ENCODE data around the gene CD48. TPM values are rescaled to one million over a fixed set of nuclear protein-coding genes. Genes with fewer than 3 reads are reported as not detected.

The CD48 gene
- polyA plus RNA-seq, 1 of the 3 experiments (the other 2 are of a cell fraction), result not detected

DNA sequence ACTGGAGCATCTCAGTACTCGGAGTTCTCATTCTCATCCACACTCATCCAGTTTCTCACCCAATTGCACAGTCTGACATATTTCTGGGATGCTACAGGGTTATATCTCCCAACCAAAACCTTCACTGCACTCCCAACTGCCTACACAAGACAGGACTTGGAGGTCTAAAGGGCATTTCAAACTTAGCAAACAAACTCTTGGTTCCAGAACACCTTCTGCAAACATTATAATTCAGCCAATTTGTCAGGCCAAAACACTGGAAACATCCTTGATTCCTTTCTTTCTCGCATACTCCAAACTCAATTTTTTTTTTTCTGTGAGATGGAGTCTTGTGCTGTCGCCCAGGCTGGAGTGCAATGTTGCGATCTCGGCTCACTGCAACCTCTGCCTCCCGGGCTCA, 72.7 kb downstream of the CD48 start:
- Histone ChIP-seq H3K4me2 (no peak overlapping the region), H3K27ac (ENCODE audit: low read depth in 2 of 2, low read length in 1 of 2) (no peak overlapping the region), H2AFZ (ENCODE audit: low read depth) (no peak overlapping the region), H4K20me1 (ENCODE audit: insufficient read depth) (no peaks in the 10 kb centered on the region), H3F3A (replicated peaks; ENCODE audit: insufficient read depth) (no peaks in the 10 kb centered on the region), H3K9ac (no peak overlapping the region), H3K79me2 (ENCODE audit: insufficient read depth) (no peaks in the 10 kb centered on the region), H3K27me3 (ENCODE audit: insufficient read depth) (no peaks in the 10 kb centered on the region; the same call in 1 of the 2 replicates), H3K4me1 (ENCODE audit: control insufficient read depth in 1 of 2, insufficient read depth in 2 of 2, low read depth in 1 of 2, low read length in 1 of 2) (no peaks in the 10 kb centered on the region), H3K9me3 (no peaks in the 10 kb centered on the region), H3K36me3 (replicated peaks in 1 of 2; ENCODE audit: control insufficient read depth in 1 of 2, insufficient read depth in 2 of 2, low read length in 1 of 2) (no peaks in the 10 kb centered on the region), H3K9me2 (no peaks in the 10 kb centered on the region), H3K4me3 (ENCODE audit: low read depth in 2 of 2, low read length in 1 of 2) (no peak overlapping the region)
- ChIA-PET POLR2A (no interaction called here), CTCF (interaction anchor here (1.4 kb wide), 1 partner anchor 36 kb away, joined by 4 read pairs; no protein-coding TSS in a partner anchor)
- WGBS (ENCODE audit: low lambda C conversion rate), result 27% methylated on average over 6 of the region's 6 CpGs
- DNase-seq, result no peak
- TF ChIP-seq SIN3A (IDR thresholded peaks at IDR 0.05; ENCODE audit: borderline replicate concordance, low read depth, low read length), result no peak
- TF ChIP-seq, protein P1, sequence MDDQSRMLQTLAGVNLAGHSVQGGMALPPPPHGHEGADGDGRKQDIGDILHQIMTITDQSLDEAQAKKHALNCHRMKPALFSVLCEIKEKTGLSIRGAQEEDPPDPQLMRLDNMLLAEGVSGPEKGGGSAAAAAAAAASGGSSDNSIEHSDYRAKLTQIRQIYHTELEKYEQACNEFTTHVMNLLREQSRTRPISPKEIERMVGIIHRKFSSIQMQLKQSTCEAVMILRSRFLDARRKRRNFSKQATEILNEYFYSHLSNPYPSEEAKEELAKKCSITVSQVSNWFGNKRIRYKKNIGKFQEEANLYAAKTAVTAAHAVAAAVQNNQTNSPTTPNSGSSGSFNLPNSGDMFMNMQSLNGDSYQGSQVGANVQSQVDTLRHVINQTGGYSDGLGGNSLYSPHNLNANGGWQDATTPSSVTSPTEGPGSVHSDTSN (IDR thresholded peaks at IDR 0.05), result no peak
- TF ChIP-seq TAF1 (IDR thresholded peaks at IDR 0.05; ENCODE audit: borderline replicate concordance, low read depth, low read length), result no peak
- TF ChIP-seq, protein P2, sequence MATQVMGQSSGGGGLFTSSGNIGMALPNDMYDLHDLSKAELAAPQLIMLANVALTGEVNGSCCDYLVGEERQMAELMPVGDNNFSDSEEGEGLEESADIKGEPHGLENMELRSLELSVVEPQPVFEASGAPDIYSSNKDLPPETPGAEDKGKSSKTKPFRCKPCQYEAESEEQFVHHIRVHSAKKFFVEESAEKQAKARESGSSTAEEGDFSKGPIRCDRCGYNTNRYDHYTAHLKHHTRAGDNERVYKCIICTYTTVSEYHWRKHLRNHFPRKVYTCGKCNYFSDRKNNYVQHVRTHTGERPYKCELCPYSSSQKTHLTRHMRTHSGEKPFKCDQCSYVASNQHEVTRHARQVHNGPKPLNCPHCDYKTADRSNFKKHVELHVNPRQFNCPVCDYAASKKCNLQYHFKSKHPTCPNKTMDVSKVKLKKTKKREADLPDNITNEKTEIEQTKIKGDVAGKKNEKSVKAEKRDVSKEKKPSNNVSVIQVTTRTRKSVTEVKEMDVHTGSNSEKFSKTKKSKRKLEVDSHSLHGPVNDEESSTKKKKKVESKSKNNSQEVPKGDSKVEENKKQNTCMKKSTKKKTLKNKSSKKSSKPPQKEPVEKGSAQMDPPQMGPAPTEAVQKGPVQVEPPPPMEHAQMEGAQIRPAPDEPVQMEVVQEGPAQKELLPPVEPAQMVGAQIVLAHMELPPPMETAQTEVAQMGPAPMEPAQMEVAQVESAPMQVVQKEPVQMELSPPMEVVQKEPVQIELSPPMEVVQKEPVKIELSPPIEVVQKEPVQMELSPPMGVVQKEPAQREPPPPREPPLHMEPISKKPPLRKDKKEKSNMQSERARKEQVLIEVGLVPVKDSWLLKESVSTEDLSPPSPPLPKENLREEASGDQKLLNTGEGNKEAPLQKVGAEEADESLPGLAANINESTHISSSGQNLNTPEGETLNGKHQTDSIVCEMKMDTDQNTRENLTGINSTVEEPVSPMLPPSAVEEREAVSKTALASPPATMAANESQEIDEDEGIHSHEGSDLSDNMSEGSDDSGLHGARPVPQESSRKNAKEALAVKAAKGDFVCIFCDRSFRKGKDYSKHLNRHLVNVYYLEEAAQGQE (IDR thresholded peaks at IDR 0.05; ENCODE audit: low read depth, low read length), result no peak
- TF ChIP-seq YY1 (IDR thresholded peaks at IDR 0.05; ENCODE audit: low read depth), result no peak
- no peak for TF ChIP-seq FOXM1 (IDR thresholded peaks at IDR 0.05; ENCODE audit: low read depth)
- no peak for TF ChIP-seq EZH2phosphoT487 (IDR thresholded peaks at IDR 0.05; ENCODE audit: borderline replicate concordance, low read depth)
- TF ChIP-seq, protein P3, sequence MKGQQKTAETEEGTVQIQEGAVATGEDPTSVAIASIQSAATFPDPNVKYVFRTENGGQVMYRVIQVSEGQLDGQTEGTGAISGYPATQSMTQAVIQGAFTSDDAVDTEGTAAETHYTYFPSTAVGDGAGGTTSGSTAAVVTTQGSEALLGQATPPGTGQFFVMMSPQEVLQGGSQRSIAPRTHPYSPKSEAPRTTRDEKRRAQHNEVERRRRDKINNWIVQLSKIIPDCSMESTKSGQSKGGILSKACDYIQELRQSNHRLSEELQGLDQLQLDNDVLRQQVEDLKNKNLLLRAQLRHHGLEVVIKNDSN (IDR thresholded peaks at IDR 0.05; ENCODE audit: borderline replicate concordance, low read depth), result no peak
- TF ChIP-seq MEF2A (IDR thresholded peaks at IDR 0.05; ENCODE audit: borderline replicate concordance, low read depth), result no peak
- TF ChIP-seq, protein P4, sequence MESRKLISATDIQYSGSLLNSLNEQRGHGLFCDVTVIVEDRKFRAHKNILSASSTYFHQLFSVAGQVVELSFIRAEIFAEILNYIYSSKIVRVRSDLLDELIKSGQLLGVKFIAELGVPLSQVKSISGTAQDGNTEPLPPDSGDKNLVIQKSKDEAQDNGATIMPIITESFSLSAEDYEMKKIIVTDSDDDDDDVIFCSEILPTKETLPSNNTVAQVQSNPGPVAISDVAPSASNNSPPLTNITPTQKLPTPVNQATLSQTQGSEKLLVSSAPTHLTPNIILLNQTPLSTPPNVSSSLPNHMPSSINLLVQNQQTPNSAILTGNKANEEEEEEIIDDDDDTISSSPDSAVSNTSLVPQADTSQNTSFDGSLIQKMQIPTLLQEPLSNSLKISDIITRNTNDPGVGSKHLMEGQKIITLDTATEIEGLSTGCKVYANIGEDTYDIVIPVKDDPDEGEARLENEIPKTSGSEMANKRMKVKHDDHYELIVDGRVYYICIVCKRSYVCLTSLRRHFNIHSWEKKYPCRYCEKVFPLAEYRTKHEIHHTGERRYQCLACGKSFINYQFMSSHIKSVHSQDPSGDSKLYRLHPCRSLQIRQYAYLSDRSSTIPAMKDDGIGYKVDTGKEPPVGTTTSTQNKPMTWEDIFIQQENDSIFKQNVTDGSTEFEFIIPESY (IDR thresholded peaks at IDR 0.05; ENCODE audit: borderline replicate concordance, low read depth), result no peak
- no peak for TF ChIP-seq NFIC (IDR thresholded peaks at IDR 0.05; ENCODE audit: borderline replicate concordance)
- TF ChIP-seq RXRA (IDR thresholded peaks at IDR 0.05; ENCODE audit: borderline replicate concordance, low read depth), result no peak
- no peak for TF ChIP-seq TEAD4 (IDR thresholded peaks at IDR 0.05; ENCODE audit: borderline replicate concordance, insufficient read depth)
